ENCODE results near the gene GALNT9.
"Not testable (repeated sequence)": the region's sequence is repeated elsewhere in the genome, so short reads cannot be mapped to it uniquely, and the experiment has no call there.

The GALNT9 gene

DNA sequence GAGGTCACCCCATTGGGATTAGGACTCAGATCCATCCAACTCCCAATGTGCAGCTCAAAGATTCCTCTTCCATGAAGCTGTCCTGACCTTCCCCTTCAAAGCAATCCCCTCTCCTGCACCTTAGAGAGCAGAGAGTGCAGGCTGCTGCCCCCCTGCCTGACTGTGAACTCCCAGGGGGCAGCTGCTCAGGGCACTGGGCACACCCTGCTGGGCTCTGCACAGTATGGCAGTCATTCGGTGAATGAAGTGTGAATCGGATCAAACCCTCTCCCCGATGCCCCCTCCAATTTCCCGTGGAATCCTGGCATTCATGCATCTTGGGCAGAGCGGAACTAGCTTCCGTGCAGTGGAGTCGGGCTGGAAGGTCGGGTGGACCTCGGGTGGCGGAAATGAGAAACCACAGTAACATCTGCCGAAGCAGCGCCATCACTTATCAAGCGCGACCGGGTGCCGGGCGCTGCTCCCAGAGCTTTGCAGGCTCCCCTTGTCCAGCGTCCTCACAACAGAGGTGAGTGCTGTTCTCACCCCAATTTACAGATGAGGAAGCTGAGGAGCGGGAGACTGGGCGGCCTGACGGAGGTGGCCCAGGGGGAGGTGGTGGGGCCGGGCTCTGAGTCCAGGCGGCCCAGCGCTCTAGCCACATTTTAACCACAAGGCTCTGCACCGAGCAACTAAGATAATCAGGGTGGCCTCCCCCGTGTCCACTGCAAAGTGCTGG, 14.7 kb downstream of the GALNT9 start:
- no peak for DNase-seq (ENCODE audit: low read depth in 2 of 2, low spot score in 1 of 2)

- DNase-seq (ENCODE audit: low read depth in 2 of 2, low spot score in 1 of 2): no peak
Observed at GRCh38 chr12:132314035-132314434, 15.4 kb downstream of the GALNT9 start.

- no peak for DNase-seq (ENCODE audit: low read depth in 2 of 2, low spot score in 1 of 2)
Observed at GRCh38 chr12:132313182-132313581, 16.2 kb downstream of the GALNT9 start.

- DNase-seq (ENCODE audit: low read depth in 2 of 2, low spot score in 1 of 2): no peak
Observed at GRCh38 chr12:132312516-132312915, 16.9 kb downstream of the GALNT9 start.

DNA sequence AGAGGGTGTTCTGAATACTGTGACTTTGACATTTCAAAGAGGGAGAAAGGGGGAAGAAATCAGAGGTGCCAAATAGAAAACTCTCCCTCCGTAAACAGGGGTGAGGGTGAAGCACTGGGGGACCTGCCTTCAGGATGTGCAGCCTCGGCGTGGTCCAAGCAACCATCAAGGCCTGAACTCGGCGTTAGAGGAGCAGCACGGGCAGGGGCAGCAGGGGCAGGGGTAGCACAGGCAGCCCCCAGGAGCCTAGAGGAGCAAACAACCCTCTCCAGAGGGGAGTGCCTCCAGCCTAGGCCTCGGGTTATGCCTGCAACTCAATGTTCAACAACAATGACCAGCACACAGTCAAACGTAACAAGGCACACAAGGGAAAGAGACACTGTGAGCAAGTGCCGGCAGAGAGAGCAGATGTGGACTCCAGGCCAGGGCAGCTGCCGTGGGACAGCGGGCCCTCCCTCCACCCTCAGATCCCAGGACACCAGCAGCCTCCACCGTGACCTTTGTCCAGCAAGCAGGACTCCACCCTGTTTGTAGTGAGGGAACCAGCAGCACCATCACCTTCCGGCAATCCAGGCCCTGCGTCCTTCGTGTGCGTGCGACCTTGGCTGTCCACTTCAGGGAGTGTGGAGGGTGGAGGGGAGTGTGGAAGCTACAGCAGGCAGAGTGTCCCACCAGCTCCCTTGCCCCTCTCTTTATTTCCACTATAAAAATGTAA, 18.0 kb downstream of the GALNT9 start:
- no peak for DNase-seq (ENCODE audit: low read depth in 2 of 2, low spot score in 1 of 2)

DNA sequence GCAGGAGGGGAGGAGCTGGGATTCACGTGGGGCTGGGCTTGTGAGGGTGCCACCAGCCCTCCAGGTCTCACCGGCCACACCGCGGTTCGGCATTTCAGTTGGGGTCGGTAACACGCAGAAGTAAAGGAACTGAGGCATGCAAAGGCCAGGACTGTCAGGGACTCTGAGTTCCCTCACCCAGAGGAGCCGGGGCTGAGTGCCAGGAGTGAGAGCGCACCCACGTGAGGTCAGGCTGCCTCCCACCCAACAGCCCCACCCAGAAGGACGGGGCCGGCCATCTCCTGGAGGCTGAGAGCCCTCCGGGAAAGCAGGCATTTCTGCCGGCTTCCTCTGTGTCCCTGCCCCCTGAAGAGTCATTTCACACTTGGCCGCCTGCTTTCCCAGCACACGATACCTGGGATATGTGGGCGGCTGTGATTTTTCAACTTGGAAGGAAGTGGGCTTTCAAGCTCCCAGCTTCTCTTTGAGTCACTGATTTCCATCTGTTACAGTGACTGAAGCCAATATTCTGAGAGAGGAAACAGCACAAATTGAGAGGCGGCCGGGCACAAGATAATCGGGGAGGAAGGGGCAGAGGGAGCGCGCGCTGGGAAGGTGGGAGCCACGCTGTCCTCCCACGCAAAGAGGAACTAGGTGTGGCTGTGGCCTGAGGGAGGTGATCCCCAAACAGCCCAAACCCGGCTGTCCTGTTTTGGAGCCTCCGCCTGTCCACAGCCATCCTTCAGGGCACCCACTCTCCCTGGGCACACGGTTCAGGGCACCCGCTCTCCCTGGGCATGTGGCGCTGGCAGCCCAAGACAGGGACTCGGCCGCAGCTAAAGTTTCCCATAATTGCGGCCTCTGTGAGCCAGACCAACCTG, 19.0 kb downstream of the GALNT9 start:
- DNase-seq (ENCODE audit: low read depth in 2 of 2, low spot score in 1 of 2): no peak

DNA sequence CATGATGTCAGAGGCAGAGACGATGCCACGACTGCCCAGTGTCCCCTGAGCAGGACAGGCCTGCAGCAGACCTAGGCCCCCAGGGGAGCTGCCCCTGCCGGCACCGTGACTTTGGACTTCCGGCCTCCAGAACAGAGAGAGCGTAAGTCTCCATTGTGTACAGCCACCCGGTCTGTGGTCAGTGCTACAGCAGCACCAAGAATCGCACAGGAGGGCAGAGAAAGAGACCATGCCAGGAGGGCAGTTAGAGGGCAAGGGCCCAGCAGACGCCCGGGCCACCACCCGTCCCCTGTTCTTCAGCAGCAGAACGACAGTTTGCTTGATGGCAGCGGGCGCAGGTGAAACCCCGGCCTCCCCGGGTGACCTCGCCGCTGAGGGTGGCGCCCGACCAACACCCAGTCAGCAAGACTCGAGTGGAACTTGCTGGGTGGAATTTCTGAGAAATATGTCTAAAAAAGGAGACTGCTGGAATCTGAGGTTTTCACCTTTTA, 19.7 kb downstream of the GALNT9 start:
- no peak for DNase-seq (ENCODE audit: low read depth in 2 of 2, low spot score in 1 of 2)

GRCh38 chr12:132308853-132309595, 20.4 kb downstream of the GALNT9 start:
- DNase-seq (ENCODE audit: low read depth in 2 of 2, low spot score in 1 of 2): no peak

GRCh38 chr12:132307976-132308852, 21.2 kb downstream of the GALNT9 start:
- no peak for DNase-seq (ENCODE audit: low read depth in 2 of 2, low spot score in 1 of 2)

DNA sequence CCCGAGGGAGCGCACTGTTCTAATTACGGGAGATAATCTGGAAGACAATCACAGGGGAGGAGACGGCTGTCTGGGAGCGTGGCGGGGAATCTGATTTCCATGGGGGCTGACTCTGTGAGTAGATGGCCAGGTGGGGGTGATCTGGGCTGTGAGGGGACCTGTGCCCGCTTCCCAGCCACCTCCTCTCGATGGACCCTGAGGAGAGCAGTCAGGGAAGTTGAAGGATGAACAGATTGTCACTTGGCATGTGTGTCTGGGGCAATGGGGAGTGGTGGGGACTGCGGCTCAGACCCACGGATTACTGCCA, 22.6 kb downstream of the GALNT9 start:
- DNase-seq (ENCODE audit: low read depth in 2 of 2, low spot score in 1 of 2): no peak

GRCh38 chr12:132305991-132306884, 23.2 kb downstream of the GALNT9 start:
- no peak for DNase-seq (ENCODE audit: low read depth in 2 of 2, low spot score in 1 of 2)

- no peak for DNase-seq (ENCODE audit: low read depth in 2 of 2, low spot score in 1 of 2)
Observed at GRCh38 chr12:132305560-132305966, 23.8 kb downstream of the GALNT9 start.

GRCh38 chr12:132304866-132305265, 24.5 kb downstream of the GALNT9 start:
- not testable (repeated sequence) for DNase-seq (ENCODE audit: low read depth in 2 of 2, low spot score in 1 of 2)

- not testable (repeated sequence) for DNase-seq (ENCODE audit: low read depth in 2 of 2, low spot score in 1 of 2)
Observed at GRCh38 chr12:132303853-132304373, 25.5 kb downstream of the GALNT9 start.

- no peak for DNase-seq (ENCODE audit: low read depth in 2 of 2, low spot score in 1 of 2)
Observed at GRCh38 chr12:132302466-132303358, 26.7 kb downstream of the GALNT9 start.

GRCh38 chr12:132300789-132301722, 28.3 kb downstream of the GALNT9 start:
- DNase-seq (ENCODE audit: low read depth in 2 of 2, low spot score in 1 of 2): no peak

DNA sequence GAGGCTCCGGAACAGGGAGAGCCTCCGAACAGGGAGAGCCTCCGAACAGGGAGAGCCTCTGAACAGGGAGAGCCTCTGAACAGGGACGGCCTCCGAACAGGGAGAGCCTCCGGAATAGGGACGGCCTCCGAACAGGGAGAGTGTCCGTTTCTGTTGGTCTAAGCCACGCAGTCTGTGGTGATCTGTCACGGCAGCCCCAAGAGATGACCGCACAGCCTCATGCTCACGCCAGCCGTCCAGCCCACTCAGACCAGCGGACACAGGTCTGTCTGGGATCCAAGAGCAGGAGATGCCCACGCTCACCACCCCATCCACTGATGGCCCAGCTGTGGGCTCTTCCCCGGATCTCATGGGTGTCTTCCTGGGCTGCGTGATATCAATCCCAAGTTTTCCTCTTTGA, 33.3 kb downstream of the GALNT9 start:
- DNase-seq (ENCODE audit: low read depth in 2 of 2, low spot score in 1 of 2): no peak
